AG09319 (cell line): ENCODE results near the gene CXCL11.
"Not testable (repeated sequence)": the region's sequence is repeated elsewhere in the genome, so short reads cannot be mapped to it uniquely, and the experiment has no call there.

Experiments used
- DNase-seq: peaks from one replicate; pipeline ENCODE4 v3.0.0-alpha.2; 2010; ENCODE audit warnings: low read depth; ENCODE audit errors: extremely low read depth
- TF ChIP-seq, protein P1 (sequence below): IDR thresholded peaks from 2 replicates; pipeline ENCODE4 v1.5.1; 2011; ENCODE audit warnings: low read depth, mild to moderate bottlenecking, inconsistent platforms, low read length, moderate library complexity

The CXCL11 gene

GRCh38 chr4:76058302-76058701 is 22.4 kb upstream of the CXCL11 start:
- TF ChIP-seq, protein P1, sequence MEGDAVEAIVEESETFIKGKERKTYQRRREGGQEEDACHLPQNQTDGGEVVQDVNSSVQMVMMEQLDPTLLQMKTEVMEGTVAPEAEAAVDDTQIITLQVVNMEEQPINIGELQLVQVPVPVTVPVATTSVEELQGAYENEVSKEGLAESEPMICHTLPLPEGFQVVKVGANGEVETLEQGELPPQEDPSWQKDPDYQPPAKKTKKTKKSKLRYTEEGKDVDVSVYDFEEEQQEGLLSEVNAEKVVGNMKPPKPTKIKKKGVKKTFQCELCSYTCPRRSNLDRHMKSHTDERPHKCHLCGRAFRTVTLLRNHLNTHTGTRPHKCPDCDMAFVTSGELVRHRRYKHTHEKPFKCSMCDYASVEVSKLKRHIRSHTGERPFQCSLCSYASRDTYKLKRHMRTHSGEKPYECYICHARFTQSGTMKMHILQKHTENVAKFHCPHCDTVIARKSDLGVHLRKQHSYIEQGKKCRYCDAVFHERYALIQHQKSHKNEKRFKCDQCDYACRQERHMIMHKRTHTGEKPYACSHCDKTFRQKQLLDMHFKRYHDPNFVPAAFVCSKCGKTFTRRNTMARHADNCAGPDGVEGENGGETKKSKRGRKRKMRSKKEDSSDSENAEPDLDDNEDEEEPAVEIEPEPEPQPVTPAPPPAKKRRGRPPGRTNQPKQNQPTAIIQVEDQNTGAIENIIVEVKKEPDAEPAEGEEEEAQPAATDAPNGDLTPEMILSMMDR: no peak
- DNase-seq: no peak

DNA sequence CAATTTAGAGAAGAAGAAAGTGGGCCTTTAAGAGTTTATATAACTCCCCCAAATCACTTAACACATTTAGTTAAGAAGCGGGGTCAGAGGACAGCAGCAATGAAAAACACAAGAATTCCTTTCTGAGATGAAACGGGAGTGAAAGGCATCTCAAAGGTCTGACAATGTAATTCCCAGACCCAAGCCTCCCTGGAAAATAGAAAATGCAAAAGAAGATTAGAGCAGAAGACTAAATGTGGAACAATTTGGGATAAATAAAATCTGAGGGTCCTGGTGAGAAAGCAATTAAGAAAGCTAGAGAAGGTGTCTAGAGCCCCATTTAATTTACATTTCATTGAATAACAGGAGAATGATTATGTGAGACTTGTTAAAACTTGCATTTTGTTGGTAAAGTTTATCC is 19.6 kb upstream of the CXCL11 start:
- TF ChIP-seq, protein P1: no peak
- no peak for DNase-seq

DNA sequence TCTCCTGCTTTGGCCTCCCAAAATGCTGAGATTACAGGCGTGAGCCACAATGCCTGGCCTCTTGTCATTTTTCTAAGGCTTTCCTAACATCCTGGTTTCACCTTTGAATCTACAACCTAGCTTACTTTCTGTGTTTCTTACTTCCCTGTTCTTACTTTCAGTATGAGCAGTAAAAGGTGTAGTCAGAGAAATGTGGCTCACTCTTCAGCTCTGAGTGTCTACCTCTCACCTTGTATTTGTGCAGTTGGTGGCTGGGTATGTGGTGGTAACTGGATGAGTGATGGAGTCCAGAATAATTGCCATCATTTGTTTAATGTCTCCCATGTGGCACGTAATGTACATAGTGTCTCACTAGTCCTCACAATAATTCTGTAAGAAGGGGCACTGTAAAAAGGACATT is 19.1 kb upstream of the CXCL11 start:
- DNase-seq: no peak

DNA sequence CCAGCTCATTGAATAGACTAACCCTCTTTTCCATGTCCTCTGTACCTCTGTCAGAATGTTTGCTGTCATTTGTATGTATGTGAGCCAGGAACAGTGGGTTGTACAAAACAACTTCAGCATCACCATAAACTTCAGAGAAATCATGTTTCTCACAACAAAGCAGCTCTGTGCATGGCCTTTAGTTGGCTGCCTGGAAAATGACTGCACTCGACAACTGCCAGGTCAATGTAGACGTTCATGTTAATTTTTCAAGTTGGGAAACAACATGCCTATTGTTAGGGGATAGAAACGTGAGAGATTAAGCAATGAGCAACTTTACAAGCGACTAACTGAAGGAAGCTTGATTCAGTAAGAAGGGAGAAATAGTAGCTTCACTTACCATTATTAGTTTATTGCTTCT is 17.9 kb upstream of the CXCL11 start:
- no peak for DNase-seq

More for the DNA sequence above, 19.1 kb upstream of the CXCL11 start:
- TF ChIP-seq, protein P1: no peak

GRCh38 chr4:76050560-76051050 is 14.7 kb upstream of the CXCL11 start:
- not testable (repeated sequence) for DNase-seq

More for the DNA sequence above, 17.9 kb upstream of the CXCL11 start:
- TF ChIP-seq, protein P1: no peak

GRCh38 chr4:76049860-76050416 is 14.1 kb upstream of the CXCL11 start:
- not testable (repeated sequence) for DNase-seq

GRCh38 chr4:76044686-76045085 is 8.8 kb upstream of the CXCL11 start:
- DNase-seq: not testable (repeated sequence)

DNA sequence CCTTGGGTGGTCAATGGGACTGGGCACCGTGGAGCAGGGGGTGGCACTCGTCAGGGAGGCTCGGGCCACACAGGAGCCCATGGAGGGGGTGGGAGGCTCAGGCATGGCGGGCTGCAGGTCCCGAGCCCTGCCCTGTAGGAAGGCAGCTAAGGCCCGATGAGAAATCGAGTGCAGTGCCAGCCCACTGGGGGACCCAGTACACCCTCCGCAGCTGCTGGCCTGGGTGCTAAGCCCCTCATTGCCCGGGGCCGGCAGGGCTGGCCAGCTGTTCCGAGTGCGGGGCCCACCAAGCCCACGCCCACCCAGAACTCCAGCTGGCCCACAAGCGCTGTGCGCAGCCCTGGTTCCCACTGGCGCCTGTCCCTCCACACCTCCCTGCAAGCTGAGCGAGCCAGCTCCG is 7.4 kb upstream of the CXCL11 start:
- not testable (repeated sequence) for DNase-seq

DNA sequence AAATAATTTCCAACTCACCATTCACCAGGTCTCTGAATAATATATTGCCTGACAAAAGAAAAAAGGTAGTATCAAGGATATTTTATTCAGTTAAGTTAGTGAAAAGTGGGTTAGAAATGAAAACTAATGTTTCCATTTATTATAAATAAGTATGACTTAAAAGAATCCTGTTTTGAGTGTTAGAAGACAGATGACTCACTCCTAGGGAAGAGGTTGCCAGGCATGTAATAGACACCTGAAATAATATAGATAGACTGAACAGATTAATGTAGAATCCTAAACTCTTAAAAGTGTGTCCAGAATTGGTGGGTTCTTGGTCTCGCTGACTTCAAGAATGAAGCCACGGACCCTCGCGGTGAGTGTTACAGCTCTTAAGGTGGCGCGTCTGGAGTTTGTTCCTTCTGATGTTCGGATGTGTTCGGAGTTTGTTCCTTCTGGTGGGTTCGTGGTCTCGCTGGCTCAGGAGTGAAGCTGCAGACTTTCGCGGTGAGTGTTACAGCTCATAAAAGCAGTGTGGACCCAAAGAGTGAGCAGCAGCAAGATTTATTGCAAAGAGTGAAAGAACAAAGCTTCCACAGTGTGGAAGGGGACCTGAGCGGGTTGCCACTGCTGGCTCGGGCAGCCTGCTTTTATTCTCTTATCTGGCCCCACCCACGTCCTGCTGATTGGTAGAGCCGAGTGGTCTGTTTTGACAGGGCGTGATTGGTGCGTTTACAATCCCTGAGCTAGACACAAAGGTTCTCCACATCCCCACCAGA is 6.5 kb upstream of the CXCL11 start:
- DNase-seq: not testable (repeated sequence)

- DNase-seq: no peak
- TF ChIP-seq, protein P1: no peak
Observed at GRCh38 chr4:76036855-76037254, 985 bp upstream of the CXCL11 start.
